Left lung (tissue), 10 donors: ENCODE measurements around the gene NEK9. TPM values are rescaled to one million over a fixed set of nuclear protein-coding genes. Genes with fewer than 3 reads are reported as not detected.
A peak's percentile ranks its signal among the peaks of the same experiment; 100 is the strongest.

Source experiments
- ATAC-seq: fragments of 200-7000 bp; cut with Tn5 transposase; one replicate; pipeline ENCODE4 v1.9.1; 2020; ENCODE audit warnings: moderate library complexity
- DNase-seq, 4 donors: peaks; one replicate each; pipeline ENCODE4 v3.0.0-alpha.2; 2013 to 2020
- H3K27ac ChIP-seq, 2 donors: fragments of 200-600 bp; sonication (generic) in 1 of 2; one replicate each; pipeline versions ENCODE4 v1.5.0 to v1.8.0; 2020 to 2021
- H3K27me3 ChIP-seq, 2 donors: fragments of 200-600 bp; sonication (generic) in 1 of 2; one replicate each; pipeline versions ENCODE4 v1.5.0 to v1.8.0; 2020 to 2021
- H3K36me3 ChIP-seq, 2 donors: fragments of 200-600 bp; sonication (generic) in 1 of 2; one replicate each; pipeline versions ENCODE4 v1.5.0 to v1.8.0; 2020 to 2021
- H3K4me1 ChIP-seq, 2 donors: fragments of 200-600 bp; one replicate each; pipeline ENCODE4 v1.8.0; 2021
- H3K4me3 ChIP-seq, 2 donors: fragments of 200-600 bp; sonication (generic) in 1 of 2; one replicate each; pipeline versions ENCODE4 v1.5.0 to v1.8.0; 2020 to 2021; ENCODE audit warnings: mild to moderate bottlenecking in 1 of 2
- H3K9me3 ChIP-seq, 2 donors: fragments of 200-600 bp; sonication (generic) in 1 of 2; one replicate each; pipeline versions ENCODE4 v1.5.0 to v1.8.0; 2020 to 2021
- CTCF ChIP-seq, 2 donors: fragments of 200-600 bp; sonication (generic) in 1 of 2; IDR thresholded peaks; one replicate each; pipeline versions ENCODE4 v1.5.0 to v1.8.0; 2021; ENCODE audit warnings: antibody characterized with exemption in 2 of 2
- intact Hi-C, 2 donors: fragments of 100-400 bp; cut with DNase I; formaldehyde crosslinking; loops; one replicate each; pipeline versions ENCODE4 v1.11.2 to v1.14.2; 2022
- polyA plus RNA-seq, 6 donors: library from polyadenylated mRNA; unstranded; fragments of 120-200 nt; gene quantifications; one replicate each; pipeline ENCODE4 v1.2.1, GENCODE V29; 2013; ENCODE audit not compliant: insufficient read length in 6 of 6
- total RNA-seq, 2 donors: library from RNA; stranded (reverse); fragmentation: NEBNext Ultra II Directional; extraction: Animal tissue kit (Norgen Biotek cat#: 25700); gene quantifications; one replicate each; pipeline ENCODE4 v1.2.1, GENCODE V29; 2021
- donor health status: DM: no; HTN: yes; CAD: no.
- donor health status: DM: no; HTN: no; CAD: no.

The NEK9 gene
- total and polyA plus RNA-seq, 8 donors, result 75.8 to 147 (median 131) TPM

GRCh38 chr14:75049731-75050201 is 77.1 kb downstream of the NEK9 start:
- DNase-seq, result no peak
- ATAC-seq, result no peak
- TF ChIP-seq CTCF (IDR thresholded peaks at IDR 0.05), result no peak
- no peaks in the 10 kb centered on the region for H3K36me3 ChIP-seq
- intact Hi-C loops, result no loop called here
- H3K4me3 ChIP-seq, result peak overlapping the region in 1 of 2 donors; percentile 65
- H3K9me3 ChIP-seq, result no peaks in the 10 kb centered on the region
- H3K27ac ChIP-seq, result peak overlapping the region; percentile 84 to 92
- H3K27me3 ChIP-seq, result peaks cover 0 to 10% of the 10 kb centered on the region in 2 donors
- peaks cover 0 to 40% of the 10 kb centered on the region in 2 donors for H3K4me1 ChIP-seq

GRCh38 chr14:75049136-75049535 is 77.7 kb downstream of the NEK9 start:
- Histone ChIP-seq H3K9me3 (no peaks in the 10 kb centered on the region), H3K4me1 (peaks cover 0 to 41% of the 10 kb centered on the region in 2 donors), H3K36me3 (no peaks in the 10 kb centered on the region), H3K27ac (peak overlapping the region in 1 of 2 donors; percentile 92), H3K4me3 (no peak overlapping the region), H3K27me3 (peaks cover 0 to 10% of the 10 kb centered on the region in 2 donors)
- no peak for TF ChIP-seq CTCF (IDR thresholded peaks at IDR 0.05)
- DNase-seq (no peak), ATAC-seq (no peak)
- intact Hi-C loops, result no loop called here

- no peak for TF ChIP-seq CTCF (IDR thresholded peaks at IDR 0.05)
- Histone ChIP-seq H3K4me3 (no peak overlapping the region), H3K36me3 (no peaks in the 10 kb centered on the region), H3K27me3 (peaks cover 0 to 10% of the 10 kb centered on the region in 2 donors), H3K9me3 (no peaks in the 10 kb centered on the region), H3K27ac (no peak overlapping the region), H3K4me1 (peaks cover 0 to 39% of the 10 kb centered on the region in 2 donors)
- DNase-seq (no peak), ATAC-seq (no peak)
- intact Hi-C loops, result no loop called here
Measured at GRCh38 chr14:75048101-75048500, 78.7 kb downstream of the NEK9 start.

GRCh38 chr14:75047506-75047905 is 79.3 kb downstream of the NEK9 start:
- no peak for TF ChIP-seq CTCF (IDR thresholded peaks at IDR 0.05)
- intact Hi-C loops, result no loop called here
- Histone ChIP-seq H3K4me1 (peaks cover 0 to 39% of the 10 kb centered on the region in 2 donors), H3K27me3 (peaks cover 0 to 10% of the 10 kb centered on the region in 2 donors), H3K4me3 (no peak overlapping the region), H3K9me3 (no peaks in the 10 kb centered on the region), H3K27ac (no peak overlapping the region), H3K36me3 (no peaks in the 10 kb centered on the region)
- ATAC-seq (no peak), DNase-seq (no peak)

GRCh38 chr14:75046899-75047298 is 79.9 kb downstream of the NEK9 start:
- Histone ChIP-seq H3K27ac (no peak overlapping the region), H3K9me3 (no peaks in the 10 kb centered on the region), H3K27me3 (peaks cover 0 to 10% of the 10 kb centered on the region in 2 donors), H3K4me3 (no peak overlapping the region), H3K4me1 (peaks cover 0 to 39% of the 10 kb centered on the region in 2 donors), H3K36me3 (peaks cover 0 to 4% of the 10 kb centered on the region in 2 donors)
- DNase-seq (no peak), ATAC-seq (no peak)
- no peak for TF ChIP-seq CTCF (IDR thresholded peaks at IDR 0.05)
- intact Hi-C loops, result no loop called here
